Activated CD4-positive, alpha-beta T cell treated with anti-CD3 and anti-CD28 coated beads, Interleukin-2, amount 10 ng/mL, durations not matched to agents 7 days and 5 days (primary cell): ENCODE data around the gene TSPYL1. TPM values are rescaled to one million over a fixed set of nuclear protein-coding genes. Genes with fewer than 3 reads are reported as not detected.
A peak's percentile ranks its signal among the peaks of the same experiment; 100 is the strongest.
"Not testable (repeated sequence)": the region's sequence is repeated elsewhere in the genome, so short reads cannot be mapped to it uniquely, and the experiment has no call there.

ENCODE experiments used
- CTCF ChIA-PET: fragments of 350-600 bp; sonication (Branson Sonifier 250); formaldehyde crosslinking; loops from one replicate; lab custom pipeline; 2021; ENCODE audit warnings: antibody characterized with exemption; lab: Charles Lee
- POLR2A ChIA-PET: fragments of 350-600 bp; sonication (Branson Sonifier 250); formaldehyde crosslinking; loops from one replicate; lab custom pipeline; 2021; ENCODE audit warnings: antibody characterized with exemption; lab: Charles Lee
- DNase-seq: peaks from one replicate; pipeline ENCODE4 v3.0.0-alpha.2; 2020
- H3K27ac Mint-ChIP-seq: one replicate; pipeline ENCODE4 v1.8.0; 2021; ENCODE audit warnings: mild to moderate bottlenecking, moderate library complexity, mixed read lengths
- H3K27me3 Mint-ChIP-seq: one replicate; pipeline ENCODE4 v1.8.0; 2021; ENCODE audit warnings: mixed read lengths
- H3K36me3 Mint-ChIP-seq: one replicate; pipeline ENCODE4 v1.8.0; 2021; ENCODE audit warnings: low read depth, mixed read lengths
- H3K4me1 Mint-ChIP-seq: one replicate; pipeline ENCODE4 v1.8.0; 2021; ENCODE audit warnings: mixed read lengths
- H3K4me3 Mint-ChIP-seq: one replicate; pipeline ENCODE4 v1.8.0; 2021; ENCODE audit warnings: mild to moderate bottlenecking, moderate library complexity, mixed read lengths
- H3K9me3 Mint-ChIP-seq: one replicate; pipeline ENCODE4 v1.8.0; 2021; ENCODE audit warnings: mixed read lengths
- total RNA-seq, 2 experiments: library from RNA; stranded (reverse); gene quantifications; one replicate each; pipeline ENCODE4 v1.2.3, GENCODE V29; 2021

The TSPYL1 gene
- total RNA-seq, 2 experiments from 2014 or later: 37.8 to 39.4 TPM

- ChIA-PET CTCF (interaction anchor here (1.3 kb wide), 1 partner anchor 10 kb away, joined by 3 read pairs; the partner anchor contains the start of gene TSPYL1), POLR2A (no interaction called here)
- no peaks in the 10 kb centered on the region for H3K36me3 Mint-ChIP-seq
- H3K4me1 Mint-ChIP-seq: no peaks in the 10 kb centered on the region
- no peaks in the 10 kb centered on the region for H3K27me3 Mint-ChIP-seq
- H3K4me3 Mint-ChIP-seq: no peak overlapping the region
- no peak for DNase-seq
- no peak overlapping the region for H3K27ac Mint-ChIP-seq
- H3K9me3 Mint-ChIP-seq: no peaks in the 10 kb centered on the region
Observed at GRCh38 chr6:116289876-116290275, 10.1 kb upstream of the TSPYL1 start.

DNA sequence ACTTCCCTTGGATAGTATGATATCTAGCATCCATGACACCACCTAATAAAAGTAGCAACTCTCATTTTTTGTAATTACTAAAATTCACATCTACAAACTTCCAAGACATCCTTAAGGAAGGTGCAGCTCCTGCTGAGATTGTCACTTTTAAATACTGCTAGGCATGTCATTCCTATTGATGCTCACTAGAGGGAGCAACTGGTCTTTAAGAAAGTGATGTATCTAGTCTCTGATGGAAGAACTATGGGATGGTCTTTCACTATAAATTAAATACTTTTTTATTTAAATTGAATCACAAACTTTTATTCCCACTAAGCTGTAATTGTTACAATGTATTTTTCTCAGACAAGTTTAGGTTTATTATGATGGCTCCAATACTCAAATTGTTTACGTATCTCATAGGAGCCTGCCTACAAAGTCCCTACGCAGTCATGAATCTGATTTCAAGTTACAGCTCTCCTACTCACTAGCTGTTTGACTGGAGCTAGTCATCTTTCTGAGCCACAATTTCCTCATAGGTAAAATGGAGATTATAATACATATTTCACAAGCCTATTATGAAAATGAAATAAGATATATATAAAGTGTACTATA is 8.1 kb upstream of the TSPYL1 start:
- Mint-ChIP-seq H3K36me3 (no peaks in the 10 kb centered on the region), H3K9me3 (no peaks in the 10 kb centered on the region), H3K4me1 (no peaks in the 10 kb centered on the region), H3K4me3 (no peak overlapping the region), H3K27me3 (no peaks in the 10 kb centered on the region), H3K27ac (no peak overlapping the region)
- ChIA-PET CTCF (interaction anchor here (0.5 to 1.6 kb wide), 8 partner anchors 9 to 381 kb away, joined by 3 to 7 read pairs (median 4); partner anchors contain the start of genes RWDD1 and TSPYL1), POLR2A (no interaction called here)
- no peak for DNase-seq

- H3K4me3 Mint-ChIP-seq: no peak overlapping the region
- DNase-seq: no peak
- POLR2A ChIA-PET: no interaction called here
Observed at GRCh38 chr6:116286773-116287358, 7.1 kb upstream of the TSPYL1 start.

GRCh38 chr6:116284984-116285383 is 5.3 kb upstream of the TSPYL1 start:
- POLR2A ChIA-PET, H3K9me3 Mint-ChIP-seq, H3K36me3 Mint-ChIP-seq, H3K27ac Mint-ChIP-seq, H3K27me3 Mint-ChIP-seq, DNase-seq, H3K4me3 Mint-ChIP-seq, CTCF ChIA-PET: not testable (repeated sequence)
- H3K4me1 Mint-ChIP-seq: peaks cover 12% of the 10 kb centered on the region

More at GRCh38 chr6:116286773-116287358, 7.1 kb upstream of the TSPYL1 start:
- no peaks in the 10 kb centered on the region for H3K36me3 Mint-ChIP-seq
- no peaks in the 10 kb centered on the region for H3K4me1 Mint-ChIP-seq
- CTCF ChIA-PET: interaction anchor here (0.5 to 1.6 kb wide), 5 partner anchors 8 to 67 kb away, joined by 3 to 7 read pairs (median 4); partner anchors contain the start of gene TSPYL1
- H3K9me3 Mint-ChIP-seq: no peaks in the 10 kb centered on the region
- H3K27me3 Mint-ChIP-seq: no peaks in the 10 kb centered on the region
- H3K27ac Mint-ChIP-seq: no peak overlapping the region

- CTCF ChIA-PET: no interaction called here
- no peak overlapping the region for H3K27ac Mint-ChIP-seq
- peaks cover 19% of the 10 kb centered on the region for H3K4me1 Mint-ChIP-seq
- POLR2A ChIA-PET: no interaction called here
- peaks cover 14% of the 10 kb centered on the region for H3K36me3 Mint-ChIP-seq
- no peaks in the 10 kb centered on the region for H3K27me3 Mint-ChIP-seq
- DNase-seq: no peak
- no peak overlapping the region for H3K4me3 Mint-ChIP-seq
- no peaks in the 10 kb centered on the region for H3K9me3 Mint-ChIP-seq
Observed at GRCh38 chr6:116283191-116283590, 3.5 kb upstream of the TSPYL1 start.

DNA sequence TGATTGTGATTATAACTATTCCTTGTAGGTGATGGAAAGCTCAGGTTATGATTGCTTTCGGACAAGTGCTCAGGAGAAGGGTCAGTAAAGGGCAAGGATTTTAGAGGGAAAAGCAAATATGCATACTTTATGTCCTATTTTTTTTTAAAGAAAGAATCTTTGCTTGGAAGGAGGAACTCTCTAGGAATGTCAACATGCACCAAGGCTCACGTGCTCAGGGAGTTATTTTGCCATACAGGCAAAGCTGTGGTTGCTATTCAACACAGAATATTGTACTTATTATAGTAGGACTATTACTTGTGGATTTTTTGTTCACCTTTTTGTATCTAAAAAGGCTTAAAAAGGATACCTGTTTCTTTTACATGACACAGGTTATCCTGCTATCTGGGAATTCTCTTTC is 3.0 kb upstream of the TSPYL1 start:
- peaks cover 18% of the 10 kb centered on the region for H3K36me3 Mint-ChIP-seq
- no peaks in the 10 kb centered on the region for H3K9me3 Mint-ChIP-seq
- H3K4me1 Mint-ChIP-seq: peaks cover 24% of the 10 kb centered on the region
- no peak for DNase-seq
- POLR2A ChIA-PET: no interaction called here
- no peak overlapping the region for H3K27ac Mint-ChIP-seq
- CTCF ChIA-PET: no interaction called here
- H3K27me3 Mint-ChIP-seq: no peaks in the 10 kb centered on the region
- H3K4me3 Mint-ChIP-seq: no peak overlapping the region

GRCh38 chr6:116280933-116281316 is 1.2 kb upstream of the TSPYL1 start:
- peaks cover 39% of the 10 kb centered on the region for H3K4me1 Mint-ChIP-seq
- CTCF ChIA-PET: interaction anchor here (1.2 to 1.8 kb wide), 3 partner anchors 9 to 29 kb away, joined by 3 to 4 read pairs (median 4); no protein-coding TSS in a partner anchor
- no peaks in the 10 kb centered on the region for H3K9me3 Mint-ChIP-seq
- DNase-seq: no peak
- H3K27ac Mint-ChIP-seq: peak overlapping the region; percentile 97
- H3K27me3 Mint-ChIP-seq: no peaks in the 10 kb centered on the region
- peaks cover 32% of the 10 kb centered on the region for H3K36me3 Mint-ChIP-seq
- POLR2A ChIA-PET: no interaction called here
- peak overlapping the region; percentile 90 for H3K4me3 Mint-ChIP-seq

- ChIA-PET POLR2A (interaction anchor here (0.6 to 2.0 kb wide), 3 partner anchors 13 to 291 kb away, joined by 3 to 4 read pairs (median 3); partner anchors contain the start of genes RWDD1 and TSPYL4), CTCF (interaction anchor here (1.0 to 2.1 kb wide), 5 partner anchors 7 to 62 kb away, joined by 3 to 7 read pairs (median 4); no protein-coding TSS in a partner anchor)
- peaks cover 35% of the 10 kb centered on the region for H3K36me3 Mint-ChIP-seq
- peak overlapping the region; percentile 90 for H3K4me3 Mint-ChIP-seq
- DNase-seq: no peak
- H3K27me3 Mint-ChIP-seq: no peaks in the 10 kb centered on the region
- peaks cover 43% of the 10 kb centered on the region for H3K4me1 Mint-ChIP-seq
- H3K9me3 Mint-ChIP-seq: no peaks in the 10 kb centered on the region
- H3K27ac Mint-ChIP-seq: peak overlapping the region; percentile 97
Observed at GRCh38 chr6:116280161-116280932, 617 bp upstream of the TSPYL1 start.

DNA sequence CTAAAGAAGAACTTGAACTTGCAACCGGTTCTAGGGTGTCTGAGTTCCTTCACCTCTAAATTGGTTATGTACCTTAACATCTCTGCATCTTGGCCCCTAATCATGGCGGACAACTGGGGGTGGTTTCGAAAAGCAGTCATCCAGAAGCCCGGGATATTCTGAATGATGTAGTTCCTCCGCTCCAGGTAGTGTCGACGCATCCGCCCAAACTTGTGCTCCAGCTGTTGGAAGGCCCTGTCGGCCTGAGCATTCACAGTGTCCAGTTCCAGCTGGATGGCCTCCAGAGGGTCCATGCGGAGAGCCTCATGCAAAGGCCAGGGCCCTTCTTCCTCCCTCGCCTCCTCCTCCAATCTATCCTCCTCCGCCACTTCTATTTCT is 887 bp downstream of the TSPYL1 start:
- DNase-seq: peak; percentile 22
- Mint-ChIP-seq H3K27ac (peak overlapping the region; percentile 97), H3K4me3 (peak overlapping the region; percentile 90), H3K27me3 (no peaks in the 10 kb centered on the region), H3K4me1 (peaks cover 49% of the 10 kb centered on the region), H3K9me3 (no peaks in the 10 kb centered on the region), H3K36me3 (peaks cover 45% of the 10 kb centered on the region)
- ChIA-PET POLR2A (interaction anchor here (0.6 to 2.0 kb wide), 2 partner anchors 292 to 402 kb away, joined by 4 read pairs; partner anchors contain the start of gene RWDD1), CTCF (interaction anchor here (0.7 to 2.1 kb wide), 5 partner anchors 9 to 281 kb away, joined by 3 to 8 read pairs (median 5); no protein-coding TSS in a partner anchor)

- peak overlapping the region; percentile 90 for H3K4me3 Mint-ChIP-seq
- H3K27ac Mint-ChIP-seq: peak overlapping the region; percentile 97
- H3K9me3 Mint-ChIP-seq: no peaks in the 10 kb centered on the region
- H3K27me3 Mint-ChIP-seq: no peaks in the 10 kb centered on the region
- no peak for DNase-seq
- ChIA-PET CTCF (interaction anchor here (0.7 to 2.1 kb wide), 4 partner anchors 9 to 26 kb away, joined by 3 to 8 read pairs (median 6); no protein-coding TSS in a partner anchor), POLR2A (no interaction called here)
- peaks cover 46% of the 10 kb centered on the region for H3K36me3 Mint-ChIP-seq
- H3K4me1 Mint-ChIP-seq: peaks cover 49% of the 10 kb centered on the region
Observed at GRCh38 chr6:116278481-116278829, 1.3 kb downstream of the TSPYL1 start.

GRCh38 chr6:116277124-116277523 is 2.6 kb downstream of the TSPYL1 start:
- DNase-seq: no peak
- ChIA-PET CTCF (interaction anchor here (0.6 to 1.0 kb wide), 3 partner anchors 13 to 1423 kb away, joined by 3 read pairs; no protein-coding TSS in a partner anchor), POLR2A (no interaction called here)
- no peaks in the 10 kb centered on the region for H3K9me3 Mint-ChIP-seq
- H3K4me3 Mint-ChIP-seq: peak overlapping the region; percentile 90
- H3K4me1 Mint-ChIP-seq: peaks cover 49% of the 10 kb centered on the region
- peaks cover 47% of the 10 kb centered on the region for H3K36me3 Mint-ChIP-seq
- H3K27me3 Mint-ChIP-seq: no peaks in the 10 kb centered on the region
- H3K27ac Mint-ChIP-seq: peak overlapping the region; percentile 79

DNA sequence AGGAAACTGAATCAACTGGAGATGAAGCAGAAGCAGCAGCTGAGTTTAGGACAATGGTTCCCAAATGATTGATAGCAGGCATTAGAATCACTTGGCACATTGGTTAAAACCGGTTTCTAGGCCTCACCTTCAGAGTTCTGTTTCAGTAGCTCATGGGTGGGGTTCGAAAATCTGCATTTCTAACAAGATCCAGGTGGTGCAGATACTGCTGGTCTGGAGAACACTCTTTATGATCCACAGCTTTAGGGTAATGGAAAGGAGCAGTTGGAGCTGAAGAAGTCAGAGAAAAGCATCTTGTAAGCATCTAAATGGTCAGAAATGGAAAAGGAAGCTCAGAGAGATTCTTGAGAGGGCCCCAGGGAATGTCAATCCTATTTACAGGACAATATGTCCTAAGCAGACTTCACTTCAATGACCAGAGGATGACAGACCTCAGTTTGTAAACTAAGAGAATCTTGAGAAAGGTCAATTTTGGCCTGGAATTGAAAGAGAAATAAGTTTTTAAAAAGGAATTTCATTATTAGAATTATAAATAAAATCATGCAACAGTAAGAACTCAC is 8.5 kb downstream of the TSPYL1 start:
- Mint-ChIP-seq H3K4me1 (peaks cover 17% of the 10 kb centered on the region), H3K27ac (no peak overlapping the region), H3K27me3 (no peaks in the 10 kb centered on the region), H3K9me3 (no peaks in the 10 kb centered on the region), H3K4me3 (no peak overlapping the region), H3K36me3 (peaks cover 18% of the 10 kb centered on the region)
- ChIA-PET CTCF (interaction anchor here (1.0 kb wide), 1 partner anchor 9 kb away, joined by 3 read pairs; no protein-coding TSS in a partner anchor), POLR2A (no interaction called here)
- no peak for DNase-seq
